HUDEP-2 (cell line): ENCODE measurements around the gene LCE4A.

Source experiments
- DNase-seq, 76 experiments: peaks; one replicate each; lab custom pipeline; 2025; ENCODE audit not compliant: unreplicated experiment in 76 of 76; lab: John Stamatoyannopoulos, UW

LCE4A gene

GRCh38 chr1:152745289-152745704 is 37.3 kb downstream of the LCE4A start:
- DNase-seq: no peak

GRCh38 chr1:152745765-152746444 is 37.9 kb downstream of the LCE4A start:
- DNase-seq: no peak

GRCh38 chr1:152747831-152748230 is 39.9 kb downstream of the LCE4A start:
- no peak for DNase-seq

- DNase-seq: no peak
Measured at GRCh38 chr1:152752225-152752624, 44.3 kb downstream of the LCE4A start.

- no peak for DNase-seq
Measured at GRCh38 chr1:152753586-152753985, 45.6 kb downstream of the LCE4A start.

DNA sequence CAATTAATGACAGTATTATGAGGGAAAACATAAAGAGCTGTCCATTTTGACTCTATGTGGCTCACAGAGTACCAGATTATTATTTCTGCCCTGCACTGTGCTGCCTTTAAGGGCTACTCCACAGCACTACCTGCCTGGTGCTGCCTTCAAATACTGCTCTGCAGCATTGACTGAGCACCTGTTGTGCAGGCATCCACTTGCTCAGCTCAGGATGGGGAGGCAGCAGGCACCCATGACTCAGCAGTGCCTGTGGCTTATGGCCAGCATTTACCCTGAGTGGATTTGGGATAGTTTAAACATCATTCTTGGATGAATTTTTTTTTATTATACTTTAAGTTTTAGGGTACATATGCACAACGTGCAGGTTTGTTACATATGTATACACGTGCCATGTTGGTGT is 48.9 kb downstream of the LCE4A start:
- DNase-seq: no peak

DNA sequence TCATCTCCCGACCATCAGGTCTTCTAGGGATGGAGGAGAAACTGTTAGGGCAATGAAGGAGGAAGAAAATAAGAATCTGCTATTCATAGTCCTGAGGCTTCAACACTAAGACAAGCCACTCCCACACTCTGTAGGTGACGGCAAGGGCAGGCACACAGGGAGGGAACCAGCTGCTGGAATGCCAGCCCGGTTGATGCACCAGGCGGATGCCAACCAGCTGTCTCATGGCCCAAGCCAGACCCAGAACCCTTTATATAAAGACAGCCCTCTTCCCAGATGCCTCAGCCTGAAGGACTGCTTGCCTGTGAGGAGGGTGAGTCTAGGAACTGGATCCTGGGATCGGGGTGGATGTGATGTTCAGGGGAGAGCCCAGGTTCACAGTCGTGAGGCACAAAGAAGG is 49.8 kb downstream of the LCE4A start, which contains the start of gene KPRP:
Gene KPRP (plus strand): TSS at position 279 of the 400 bp plus-strand sequence. CDS start 1,564 bp downstream, outside the sequence.
- DNase-seq: no peak

GRCh38 chr1:152758636-152759035 is 50.7 kb downstream of the LCE4A start:
- DNase-seq: no peak
